SU-DHL-6 (cell line): ENCODE measurements around the gene TMEM164.

Source experiments
- H2AFZ ChIP-seq: fragments of 200-600 bp; sonication (generic); 2 replicates; pipeline ENCODE4 v1.6.1; 2014; ENCODE audit warnings: low read depth, mild to moderate bottlenecking, moderate library complexity, mixed read lengths, antibody characterized with exemption, low read length; ENCODE audit not compliant: severe bottlenecking
- H3F3A ChIP-seq: fragments of 200-600 bp; shearing (Covaris generic); 2 replicates; pipeline ENCODE4 v1.6.0; 2016; ENCODE audit warnings: antibody characterized with exemption, mild to moderate bottlenecking; ENCODE audit not compliant: insufficient read depth
- H3K27ac ChIP-seq: fragments of 200-600 bp; sonication (generic); 2 replicates; pipeline ENCODE4 v1.5.1; 2016; ENCODE audit warnings: low read depth, mild to moderate bottlenecking, low read length, moderate library complexity, mixed read lengths
- H3K27me3 ChIP-seq: fragments of 200-600 bp; sonication (generic), shearing (Covaris generic); 2 replicates; pipeline ENCODE4 v1.6.0; 2014; ENCODE audit warnings: mild to moderate bottlenecking, low read length
- H3K36me3 ChIP-seq: fragments of 200-600 bp; sonication (generic); 2 replicates; pipeline ENCODE4 v1.6.1; 2014; ENCODE audit warnings: mild to moderate bottlenecking, low read length, mixed read lengths
- H3K4me2 ChIP-seq: fragments of 300-600, 200-600 bp; shearing (Covaris generic), sonication (generic); 2 replicates; pipeline ENCODE4 v1.6.0; 2014; ENCODE audit warnings: low read length, low read depth, mild to moderate bottlenecking; ENCODE audit not compliant: poor library complexity, severe bottlenecking
- H3K4me3 ChIP-seq: fragments of 200-600 bp; sonication (generic); 2 replicates; pipeline ENCODE4 v1.5.1; 2014; ENCODE audit warnings: antibody characterized with exemption, low read length, mild to moderate bottlenecking, mixed read lengths; ENCODE audit not compliant: insufficient read depth, poor library complexity, severe bottlenecking
- H3K79me2 ChIP-seq: fragments of 200-600 bp; sonication (generic); 2 replicates; pipeline ENCODE4 v1.6.1; 2014; ENCODE audit warnings: mild to moderate bottlenecking, low read length, moderate library complexity; ENCODE audit not compliant: insufficient read depth
- H3K9ac ChIP-seq: fragments of 200-600 bp; sonication (generic); 2 replicates; pipeline ENCODE4 v1.7.0; 2014; ENCODE audit warnings: mild to moderate bottlenecking, low read length
- H3K9me2 ChIP-seq: fragments of 200-600 bp; sonication (generic); replicated peaks from 2 replicates; pipeline ENCODE4 v1.6.1; 2014; ENCODE audit warnings: low read length; ENCODE audit not compliant: insufficient read depth
- H3K9me3 ChIP-seq: fragments of 200-600 bp; sonication (generic); 2 replicates; pipeline ENCODE4 v1.6.1; 2014; ENCODE audit warnings: low read length, mixed read lengths; ENCODE audit not compliant: insufficient read depth
- H4K20me1 ChIP-seq: fragments of 200-600 bp; sonication (generic); 2 replicates; pipeline ENCODE4 v1.6.1; 2014; ENCODE audit warnings: low read depth, mild to moderate bottlenecking, antibody characterized with exemption, low read length, moderate library complexity, mixed read lengths
- CTCF ChIP-seq: fragments of 200-600 bp; sonication (generic); IDR thresholded peaks from one replicate; pipeline ENCODE4 v1.5.1; 2017; ENCODE audit warnings: antibody characterized with exemption, mild to moderate bottlenecking, low read length, moderate library complexity; ENCODE audit not compliant: insufficient read depth, poor library complexity, severe bottlenecking
- EZH2phosphoT487 ChIP-seq: fragments of 200-600 bp; sonication (generic), shearing (Covaris generic); conservative IDR thresholded peaks from 2 replicates; pipeline ENCODE4 v1.6.1; 2018; ENCODE audit warnings: mild to moderate bottlenecking, antibody characterized with exemption, low read length, moderate library complexity, mixed read lengths

TMEM164 gene

GRCh38 chrX:110081320-110081719 lies 78.4 kb downstream of the TMEM164 start:
- H4K20me1 ChIP-seq, result no peaks in the 10 kb centered on the region
- H3K9me3 ChIP-seq, result no peaks in the 10 kb centered on the region

GRCh38 chrX:110081740-110082139 lies 78.8 kb downstream of the TMEM164 start:
- H3K9me3 ChIP-seq, result no peaks in the 10 kb centered on the region
- H3K9ac ChIP-seq, result no peak overlapping the region
- H3K79me2 ChIP-seq, result no peaks in the 10 kb centered on the region
- H3K4me3 ChIP-seq, result no peak overlapping the region
- no peaks in the 10 kb centered on the region for H3F3A ChIP-seq
- H2AFZ ChIP-seq, result no peak overlapping the region
- H3K4me2 ChIP-seq, result no peak overlapping the region
- H3K27ac ChIP-seq, result no peak overlapping the region
- H3K27me3 ChIP-seq, result no peaks in the 10 kb centered on the region
- H4K20me1 ChIP-seq, result no peaks in the 10 kb centered on the region
- no peaks in the 10 kb centered on the region for H3K9me2 ChIP-seq
- TF ChIP-seq EZH2phosphoT487 (no peak), CTCF (no peak)
- H3K36me3 ChIP-seq, result no peaks in the 10 kb centered on the region

More at GRCh38 chrX:110081320-110081719, 78.4 kb downstream of the TMEM164 start:
- Histone ChIP-seq H3K36me3 (no peaks in the 10 kb centered on the region), H3K27me3 (no peaks in the 10 kb centered on the region), H3K9ac (no peak overlapping the region), H3F3A (no peaks in the 10 kb centered on the region), H3K4me2 (no peak overlapping the region), H3K9me2 (no peaks in the 10 kb centered on the region), H2AFZ (no peak overlapping the region), H3K4me3 (no peak overlapping the region), H3K27ac (no peak overlapping the region), H3K79me2 (no peaks in the 10 kb centered on the region)
- no peak for TF ChIP-seq CTCF
- TF ChIP-seq EZH2phosphoT487, result no peak

DNA sequence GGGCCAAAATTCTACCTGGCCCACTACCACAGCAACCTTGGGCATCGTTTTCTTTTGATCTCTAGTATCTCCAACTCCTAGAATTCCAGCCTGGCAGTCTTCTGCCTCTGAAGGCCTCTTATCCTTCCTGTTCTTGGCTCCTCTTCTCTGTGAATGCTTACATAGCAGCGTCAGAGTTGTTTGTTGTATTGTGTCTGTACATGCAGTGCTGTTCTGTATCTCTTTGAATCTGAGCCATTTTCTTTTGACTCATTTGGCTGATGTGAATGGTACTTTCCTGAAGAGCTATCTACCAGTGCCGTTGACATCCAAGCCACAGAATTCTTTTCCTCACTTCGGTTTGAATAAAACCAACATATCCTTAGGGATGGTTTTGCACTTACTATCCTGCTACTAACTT lies 79.2 kb downstream of the TMEM164 start:
- Histone ChIP-seq H3K79me2 (no peaks in the 10 kb centered on the region), H3K9me3 (no peaks in the 10 kb centered on the region), H3F3A (no peaks in the 10 kb centered on the region), H3K27me3 (no peaks in the 10 kb centered on the region), H3K4me3 (no peak overlapping the region), H2AFZ (no peak overlapping the region), H3K9me2 (no peaks in the 10 kb centered on the region), H3K36me3 (no peaks in the 10 kb centered on the region), H3K27ac (no peak overlapping the region), H3K9ac (no peak overlapping the region), H3K4me2 (no peak overlapping the region), H4K20me1 (no peaks in the 10 kb centered on the region)
- TF ChIP-seq EZH2phosphoT487 (no peak), CTCF (no peak)
